GM13977 (cell line): ENCODE results near the gene CRABP2.

Source experiments
- DNase-seq: peaks from one replicate; pipeline ENCODE4 v3.0.0; 2012; ENCODE audit warnings: low spot score
- CTCF ChIP-seq: IDR thresholded peaks from 2 replicates; pipeline ENCODE4 v1.5.1; 2012; ENCODE audit warnings: mild to moderate bottlenecking, control low read depth; ENCODE audit not compliant: insufficient read depth; ENCODE audit errors: extremely low read depth, missing control alignments
- in situ Hi-C: fragments of 300-500 bp; cut with MboI; formaldehyde crosslinking; loops from one replicate; pipeline ENCODE4 v1.12.0; 2022; ENCODE audit warnings: low sequenced_read_pairs, low pct_unique_long_range_greater_than_20kb, mixed read lengths, inconsistent platforms; ENCODE audit not compliant: unreplicated experiment

Gene CRABP2

GRCh38 chr1:156684227-156684782, 21.1 kb downstream of the CRABP2 start:
- in situ Hi-C loops: no loop called here
- DNase-seq: no peak
- TF ChIP-seq CTCF: no peak

- in situ Hi-C loops: no loop called here
- DNase-seq: no peak
- no peak for TF ChIP-seq CTCF
Measured at GRCh38 chr1:156682166-156682890, 23.1 kb downstream of the CRABP2 start.

- TF ChIP-seq CTCF: no peak
- in situ Hi-C loops: no loop called here
- no peak for DNase-seq
Measured at GRCh38 chr1:156681196-156681960, 24.0 kb downstream of the CRABP2 start.

- in situ Hi-C loops: no loop called here
- DNase-seq: no peak
- TF ChIP-seq CTCF: no peak
Measured at GRCh38 chr1:156680056-156680455, 25.3 kb downstream of the CRABP2 start.

- peak; percentile 81 for TF ChIP-seq CTCF
- in situ Hi-C loops: no loop called here
- peak; percentile 72 for DNase-seq
Measured at GRCh38 chr1:156677616-156678596, 27.5 kb downstream of the CRABP2 start.
